ENCODE data around the gene FSTL4.

DNA sequence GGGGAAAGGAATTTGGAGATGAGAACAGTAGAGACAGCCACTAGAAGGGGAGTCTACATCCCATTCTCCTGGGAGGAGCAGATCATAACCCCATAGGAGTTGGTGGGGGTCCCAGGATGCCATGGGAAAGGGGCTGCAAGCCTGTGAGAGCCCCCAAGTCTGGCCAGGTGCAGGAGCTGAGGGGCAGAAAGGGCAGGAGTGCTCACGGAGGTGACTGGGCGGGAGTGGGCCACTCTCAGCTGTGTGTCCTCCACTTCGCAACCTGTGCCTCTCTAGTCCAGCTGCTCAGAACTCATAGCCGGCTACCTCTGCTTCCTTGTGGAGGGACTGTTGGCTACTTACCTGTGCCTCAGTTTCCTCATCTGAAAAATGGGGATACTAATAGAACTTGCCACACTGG, 263.9 kb downstream of the FSTL4 start:
- TF ChIP-seq POLR2A (IDR thresholded peaks at IDR 0.05), result no peak
- TF ChIP-seq, protein P1, sequence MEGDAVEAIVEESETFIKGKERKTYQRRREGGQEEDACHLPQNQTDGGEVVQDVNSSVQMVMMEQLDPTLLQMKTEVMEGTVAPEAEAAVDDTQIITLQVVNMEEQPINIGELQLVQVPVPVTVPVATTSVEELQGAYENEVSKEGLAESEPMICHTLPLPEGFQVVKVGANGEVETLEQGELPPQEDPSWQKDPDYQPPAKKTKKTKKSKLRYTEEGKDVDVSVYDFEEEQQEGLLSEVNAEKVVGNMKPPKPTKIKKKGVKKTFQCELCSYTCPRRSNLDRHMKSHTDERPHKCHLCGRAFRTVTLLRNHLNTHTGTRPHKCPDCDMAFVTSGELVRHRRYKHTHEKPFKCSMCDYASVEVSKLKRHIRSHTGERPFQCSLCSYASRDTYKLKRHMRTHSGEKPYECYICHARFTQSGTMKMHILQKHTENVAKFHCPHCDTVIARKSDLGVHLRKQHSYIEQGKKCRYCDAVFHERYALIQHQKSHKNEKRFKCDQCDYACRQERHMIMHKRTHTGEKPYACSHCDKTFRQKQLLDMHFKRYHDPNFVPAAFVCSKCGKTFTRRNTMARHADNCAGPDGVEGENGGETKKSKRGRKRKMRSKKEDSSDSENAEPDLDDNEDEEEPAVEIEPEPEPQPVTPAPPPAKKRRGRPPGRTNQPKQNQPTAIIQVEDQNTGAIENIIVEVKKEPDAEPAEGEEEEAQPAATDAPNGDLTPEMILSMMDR (IDR thresholded peaks at IDR 0.05), result no peak
- TF ChIP-seq POLR2AphosphoS5 (IDR thresholded peaks at IDR 0.05), result no peak

Measured in transverse colon (tissue), 4 donors.